ENCODE measurements around the gene CARD19.

- TF ChIP-seq, protein P1, sequence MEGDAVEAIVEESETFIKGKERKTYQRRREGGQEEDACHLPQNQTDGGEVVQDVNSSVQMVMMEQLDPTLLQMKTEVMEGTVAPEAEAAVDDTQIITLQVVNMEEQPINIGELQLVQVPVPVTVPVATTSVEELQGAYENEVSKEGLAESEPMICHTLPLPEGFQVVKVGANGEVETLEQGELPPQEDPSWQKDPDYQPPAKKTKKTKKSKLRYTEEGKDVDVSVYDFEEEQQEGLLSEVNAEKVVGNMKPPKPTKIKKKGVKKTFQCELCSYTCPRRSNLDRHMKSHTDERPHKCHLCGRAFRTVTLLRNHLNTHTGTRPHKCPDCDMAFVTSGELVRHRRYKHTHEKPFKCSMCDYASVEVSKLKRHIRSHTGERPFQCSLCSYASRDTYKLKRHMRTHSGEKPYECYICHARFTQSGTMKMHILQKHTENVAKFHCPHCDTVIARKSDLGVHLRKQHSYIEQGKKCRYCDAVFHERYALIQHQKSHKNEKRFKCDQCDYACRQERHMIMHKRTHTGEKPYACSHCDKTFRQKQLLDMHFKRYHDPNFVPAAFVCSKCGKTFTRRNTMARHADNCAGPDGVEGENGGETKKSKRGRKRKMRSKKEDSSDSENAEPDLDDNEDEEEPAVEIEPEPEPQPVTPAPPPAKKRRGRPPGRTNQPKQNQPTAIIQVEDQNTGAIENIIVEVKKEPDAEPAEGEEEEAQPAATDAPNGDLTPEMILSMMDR (IDR thresholded peaks at IDR 0.05): no peak
- no peak for TF ChIP-seq POLR2A (IDR thresholded peaks at IDR 0.05)
- TF ChIP-seq EP300 (IDR thresholded peaks at IDR 0.05): no peak
Observed at GRCh38 chr9:93155716-93156474, 59.9 kb downstream of the CARD19 start.
